Spinal cord (tissue), 10 donors: ENCODE measurements around the gene MRI1. TPM values are rescaled to one million over a fixed set of nuclear protein-coding genes. Genes with fewer than 3 reads are reported as not detected.
"Not testable (repeated sequence)": the region's sequence is repeated elsewhere in the genome, so short reads cannot be mapped to it uniquely, and the experiment has no call there.

ENCODE experiments used
- DNase-seq, 6 donors: peaks; one replicate each; pipeline versions ENCODE4 v3.0.0 to v3.0.0-alpha.2; 2013 to 2015; ENCODE audit warnings: low spot score in 6 of 6, low read depth in 4 of 6
- H3K27ac ChIP-seq: one replicate; pipeline ENCODE4 v1.5.1; 2013; ENCODE audit warnings: low read depth, low read length, control low read depth
- H3K27me3 ChIP-seq: one replicate; pipeline ENCODE4 v1.6.1; 2013; ENCODE audit warnings: low read length; ENCODE audit not compliant: control insufficient read depth, insufficient read depth
- H3K36me3 ChIP-seq: one replicate; pipeline ENCODE4 v1.6.1; 2013; ENCODE audit warnings: low read length; ENCODE audit not compliant: control insufficient read depth, insufficient read depth
- H3K4me1 ChIP-seq: one replicate; pipeline ENCODE4 v1.6.1; 2013; ENCODE audit warnings: low read length; ENCODE audit not compliant: control insufficient read depth, insufficient read depth
- H3K4me3 ChIP-seq: one replicate; pipeline ENCODE4 v1.5.1; 2013; ENCODE audit warnings: low read depth, low read length, control low read depth
- H3K9me3 ChIP-seq: one replicate; pipeline ENCODE4 v1.6.1; 2013; ENCODE audit warnings: low read length; ENCODE audit not compliant: control insufficient read depth, insufficient read depth
- WGBS: methylation state at CpG from one replicate; pipeline ENCODE4 v1.1.5; 2013; ENCODE audit warnings: missing lambda C conversion rate; ENCODE audit not compliant: insufficient coverage; 5-methylcytosine and 5-hydroxymethylcytosine counted together
- polyA plus RNA-seq, 2 donors: library from polyadenylated mRNA; unstranded; fragments of 120-200 nt; gene quantifications; one replicate each; pipeline ENCODE4 v1.2.1, GENCODE V29; 2013; ENCODE audit not compliant: insufficient read length in 2 of 2
- total RNA-seq, 2 donors: library from RNA; depleted of rRNA in 1 of 2; stranded (reverse); fragments of 120-200 nt in 1 of 2; fragments of >200 nt in 1 of 2; gene quantifications; one replicate each; pipeline versions ENCODE4 v1.2.3 to v1.2.4, GENCODE V29; 2013 to 2014
- donor health status: healthy.

Gene MRI1
- total and polyA plus RNA-seq, 4 donors = 22.1 to 48.1 (median 40.2) TPM

GRCh38 chr19:13784731-13785452, 20.6 kb downstream of the MRI1 start:
- Histone ChIP-seq H3K27me3 (no peaks in the 10 kb centered on the region), H3K36me3 (peaks cover 1% of the 10 kb centered on the region), H3K27ac (no peak overlapping the region), H3K4me1 (peaks cover 20% of the 10 kb centered on the region), H3K9me3 (no peaks in the 10 kb centered on the region), H3K4me3 (no peak overlapping the region)
- WGBS = 18% methylated on average over 15 of the region's 17 CpGs
- peak in 2 of 6 donors; percentile 47 to 70 for DNase-seq

GRCh38 chr19:13788991-13789390, 24.7 kb downstream of the MRI1 start:
- Histone ChIP-seq H3K9me3 (no peaks in the 10 kb centered on the region), H3K4me3 (no peak overlapping the region), H3K36me3 (no peaks in the 10 kb centered on the region), H3K27me3 (no peaks in the 10 kb centered on the region), H3K27ac (peak overlapping the region; percentile 15), H3K4me1 (peaks cover 16% of the 10 kb centered on the region)
- no peak for DNase-seq
- WGBS = 45% methylated on average over 4 of the region's 8 CpGs

GRCh38 chr19:13790354-13790753, 26.0 kb downstream of the MRI1 start:
- H3K36me3 ChIP-seq = no peaks in the 10 kb centered on the region
- no peaks in the 10 kb centered on the region for H3K9me3 ChIP-seq
- no peak overlapping the region for H3K4me3 ChIP-seq
- no peak overlapping the region for H3K27ac ChIP-seq
- no peaks in the 10 kb centered on the region for H3K27me3 ChIP-seq
- 83% methylated on average over 8 of the region's 8 CpGs for WGBS
- DNase-seq = no peak
- H3K4me1 ChIP-seq = peaks cover 15% of the 10 kb centered on the region

GRCh38 chr19:13793317-13793716, 29.0 kb downstream of the MRI1 start:
- not testable (repeated sequence) for H3K36me3 ChIP-seq, DNase-seq, H3K9me3 ChIP-seq, H3K27me3 ChIP-seq, H3K27ac ChIP-seq, H3K4me3 ChIP-seq
- peaks cover 25% of the 10 kb centered on the region for H3K4me1 ChIP-seq
- WGBS = 93% methylated on average over 4 of the region's 9 CpGs

- peaks cover 3% of the 10 kb centered on the region for H3K36me3 ChIP-seq
- 5% methylated on average over 3 of the region's 8 CpGs for WGBS
- peak in 2 of 6 donors; percentile 68 to 84 for DNase-seq
- peak overlapping the region; percentile 75 for H3K4me3 ChIP-seq
- peak overlapping the region; percentile 73 for H3K27ac ChIP-seq
- H3K9me3 ChIP-seq = no peaks in the 10 kb centered on the region
- H3K4me1 ChIP-seq = peaks cover 25% of the 10 kb centered on the region
- H3K27me3 ChIP-seq = no peaks in the 10 kb centered on the region
Observed at GRCh38 chr19:13794398-13794756, 30.1 kb downstream of the MRI1 start.

GRCh38 chr19:13794757-13795589, 30.7 kb downstream of the MRI1 start, which contains the start of gene ZSWIM4:
Gene ZSWIM4, plus strand, starts transcription at chr19:13795443. Its CDS starts 206 bp downstream, at chr19:13795649.
- peak within 1 kb of the TSS; percentile 75 for H3K4me3 ChIP-seq
- peaks cover 25% of the 10 kb centered on the region for H3K4me1 ChIP-seq
- H3K36me3 ChIP-seq = peaks cover 9% of the 10 kb centered on the region
- peak; percentile 96 to 100 (median 98) for DNase-seq
- H3K27ac ChIP-seq = peak within 1 kb of the TSS; percentile 73
- H3K9me3 ChIP-seq = no peaks in the 10 kb centered on the region
- under 1% methylated on average over 70 of the region's 71 CpGs for WGBS
- H3K27me3 ChIP-seq = no peaks in the 10 kb centered on the region

GRCh38 chr19:13795595-13796300, 31.4 kb downstream of the MRI1 start:
- Histone ChIP-seq H3K27ac (no peak overlapping the region), H3K27me3 (no peaks in the 10 kb centered on the region), H3K4me1 (peaks cover 25% of the 10 kb centered on the region), H3K36me3 (peaks cover 15% of the 10 kb centered on the region), H3K4me3 (peak overlapping the region; percentile 75), H3K9me3 (no peaks in the 10 kb centered on the region)
- under 1% methylated on average over 42 of the region's 42 CpGs for WGBS
- peak in 2 of 6 donors; percentile 39 to 64 for DNase-seq

GRCh38 chr19:13796301-13797057, 32.2 kb downstream of the MRI1 start:
- peak overlapping the region; percentile 75 for H3K4me3 ChIP-seq
- no peaks in the 10 kb centered on the region for H3K27me3 ChIP-seq
- no peak overlapping the region for H3K27ac ChIP-seq
- no peaks in the 10 kb centered on the region for H3K9me3 ChIP-seq
- H3K4me1 ChIP-seq = peaks cover 25% of the 10 kb centered on the region
- H3K36me3 ChIP-seq = peaks cover 21% of the 10 kb centered on the region
- WGBS = 10% methylated on average over 12 of the region's 12 CpGs
- DNase-seq = peak in 2 of 6 donors; percentile 23 to 49

GRCh38 chr19:13797058-13797440, 32.7 kb downstream of the MRI1 start:
- 63% methylated on average over 3 of the region's 4 CpGs for WGBS
- Histone ChIP-seq H3K4me3 (no peak overlapping the region), H3K4me1 (peaks cover 25% of the 10 kb centered on the region), H3K36me3 (peaks cover 23% of the 10 kb centered on the region), H3K27me3 (no peaks in the 10 kb centered on the region), H3K9me3 (no peaks in the 10 kb centered on the region), H3K27ac (no peak overlapping the region)
- no peak for DNase-seq
